ENCODE measurements around the gene TMEM181.
"Not testable (repeated sequence)": the region's sequence is repeated elsewhere in the genome, so short reads cannot be mapped to it uniquely, and the experiment has no call there.

TMEM181 gene

GRCh38 chr6:158665332-158665731, 105.4 kb downstream of the TMEM181 start:
- DNase-seq = peak in 1 of 2 experiments; percentile 21

GRCh38 chr6:158666628-158667359, 106.9 kb downstream of the TMEM181 start:
- DNase-seq = peak; percentile 34 to 62

GRCh38 chr6:158667360-158667981, 107.6 kb downstream of the TMEM181 start:
- no peak for DNase-seq

GRCh38 chr6:158668707-158669103, 108.8 kb downstream of the TMEM181 start:
- no peak for DNase-seq

- no peak for DNase-seq
Measured at GRCh38 chr6:158669145-158670035, 109.5 kb downstream of the TMEM181 start.

- DNase-seq = not testable (repeated sequence)
Measured at GRCh38 chr6:158672119-158672518, 112.2 kb downstream of the TMEM181 start.

GRCh38 chr6:158672726-158673125, 112.8 kb downstream of the TMEM181 start:
- no peak for DNase-seq

- DNase-seq = no peak
Measured at GRCh38 chr6:158674342-158675131, 114.6 kb downstream of the TMEM181 start.

GRCh38 chr6:158677094-158677493, 117.2 kb downstream of the TMEM181 start:
- not testable (repeated sequence) for DNase-seq

- DNase-seq = no peak
Measured at GRCh38 chr6:158677906-158678578, 118.2 kb downstream of the TMEM181 start.

- no peak for DNase-seq
Measured at GRCh38 chr6:158680015-158680414, 120.1 kb downstream of the TMEM181 start.

- DNase-seq = no peak
Measured at GRCh38 chr6:158680481-158680880, 120.6 kb downstream of the TMEM181 start.

GRCh38 chr6:158684311-158684710, 124.4 kb downstream of the TMEM181 start:
- DNase-seq = no peak

GRCh38 chr6:158684745-158685324, 124.9 kb downstream of the TMEM181 start:
- no peak for DNase-seq
